Measurements from ENCODE around the gene GSTM4. TPM values are rescaled to one million over a fixed set of nuclear protein-coding genes. Genes with fewer than 3 reads are reported as not detected.

GSTM4 gene
- total RNA-seq, 6 experiments from 2014 or later, result 16.0 to 27.1 (median 24.8) TPM

DNA sequence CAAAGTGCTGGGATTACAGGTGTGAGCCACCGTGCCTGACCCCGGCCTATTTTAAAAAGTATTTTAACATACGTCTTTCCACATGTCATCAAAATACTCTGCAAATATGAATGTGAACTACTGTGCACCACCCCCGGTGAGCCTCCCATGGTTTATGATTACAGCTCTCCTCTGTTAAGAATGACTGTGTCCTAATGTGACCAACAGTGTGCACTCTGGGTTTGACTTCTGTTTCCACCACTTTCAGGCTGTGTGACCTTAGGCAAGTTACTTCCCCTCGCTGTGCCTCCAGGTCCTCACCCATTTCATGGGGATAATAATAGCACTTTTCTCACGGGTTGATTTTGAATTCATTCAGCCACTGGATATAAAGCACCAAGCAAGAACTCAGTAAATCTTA is 21.6 kb upstream of the GSTM4 start:
- Mint-ChIP-seq H3K27ac (peak overlapping the region; percentile 39; the same call in 1 of the 2 replicates), H3K9me3 (no peaks in the 10 kb centered on the region), H3K36me3 (ENCODE audit: low read depth) (peaks cover 19% of the 10 kb centered on the region), H3K4me1 (ENCODE audit: low read depth) (peaks cover 27% of the 10 kb centered on the region), H3K4me3 (no peak overlapping the region), H3K27me3 (ENCODE audit: insufficient read depth) (no peaks in the 10 kb centered on the region; the same call in none of the 2 replicates)
- no peak for DNase-seq
- TF ChIP-seq, protein P1, sequence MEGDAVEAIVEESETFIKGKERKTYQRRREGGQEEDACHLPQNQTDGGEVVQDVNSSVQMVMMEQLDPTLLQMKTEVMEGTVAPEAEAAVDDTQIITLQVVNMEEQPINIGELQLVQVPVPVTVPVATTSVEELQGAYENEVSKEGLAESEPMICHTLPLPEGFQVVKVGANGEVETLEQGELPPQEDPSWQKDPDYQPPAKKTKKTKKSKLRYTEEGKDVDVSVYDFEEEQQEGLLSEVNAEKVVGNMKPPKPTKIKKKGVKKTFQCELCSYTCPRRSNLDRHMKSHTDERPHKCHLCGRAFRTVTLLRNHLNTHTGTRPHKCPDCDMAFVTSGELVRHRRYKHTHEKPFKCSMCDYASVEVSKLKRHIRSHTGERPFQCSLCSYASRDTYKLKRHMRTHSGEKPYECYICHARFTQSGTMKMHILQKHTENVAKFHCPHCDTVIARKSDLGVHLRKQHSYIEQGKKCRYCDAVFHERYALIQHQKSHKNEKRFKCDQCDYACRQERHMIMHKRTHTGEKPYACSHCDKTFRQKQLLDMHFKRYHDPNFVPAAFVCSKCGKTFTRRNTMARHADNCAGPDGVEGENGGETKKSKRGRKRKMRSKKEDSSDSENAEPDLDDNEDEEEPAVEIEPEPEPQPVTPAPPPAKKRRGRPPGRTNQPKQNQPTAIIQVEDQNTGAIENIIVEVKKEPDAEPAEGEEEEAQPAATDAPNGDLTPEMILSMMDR (IDR thresholded peaks at IDR 0.05), result no peak

DNA sequence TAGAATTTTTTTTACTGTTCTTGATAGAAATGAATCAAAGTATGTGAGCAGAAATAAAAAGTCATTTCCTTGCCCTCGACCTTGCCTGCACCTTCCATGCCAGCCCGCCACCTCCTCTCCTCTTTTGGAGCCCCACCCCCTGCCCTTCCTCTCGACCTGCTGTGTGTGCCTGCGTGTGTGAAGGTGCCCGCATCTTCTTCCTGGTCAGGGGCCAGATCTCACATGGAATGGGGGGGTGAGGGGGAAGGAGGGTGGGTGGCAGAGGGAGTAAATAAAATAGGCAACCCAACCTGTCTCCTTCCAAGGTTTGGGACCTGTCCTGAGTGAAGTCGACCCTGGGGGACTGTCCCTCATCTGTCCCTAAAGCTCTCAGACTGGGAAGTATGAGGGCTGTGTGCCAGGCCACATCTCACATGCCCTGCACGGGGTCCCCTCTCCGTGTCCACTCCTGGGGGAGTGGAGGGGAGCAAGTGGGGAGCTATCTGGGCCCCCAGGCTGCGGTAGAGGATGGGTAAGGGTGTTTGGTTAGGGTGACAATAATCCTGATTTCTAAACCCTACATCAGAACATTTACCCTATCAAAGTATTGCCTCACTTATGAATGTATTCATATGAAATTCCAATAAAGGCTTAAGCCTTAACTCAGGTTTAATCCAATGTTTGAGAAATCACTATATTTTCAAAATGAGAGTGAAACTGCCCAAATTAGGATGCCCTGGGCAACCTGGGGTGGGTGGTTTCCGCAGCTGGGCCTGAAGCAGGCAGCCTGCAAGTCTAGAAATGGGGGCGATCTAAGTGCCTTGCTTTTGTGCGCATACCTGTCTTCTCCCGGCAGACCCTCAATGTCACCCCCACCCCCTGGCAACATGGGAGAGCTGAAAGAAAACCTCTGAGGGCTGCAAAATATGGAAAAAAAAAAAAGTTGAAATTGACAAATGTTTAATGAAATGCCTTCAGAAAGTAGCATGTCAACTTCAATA is 20.8 kb upstream of the GSTM4 start:
- Mint-ChIP-seq H3K36me3 (ENCODE audit: low read depth) (peaks cover 12% of the 10 kb centered on the region), H3K4me1 (ENCODE audit: low read depth) (peaks cover 29% of the 10 kb centered on the region), H3K9me3 (no peaks in the 10 kb centered on the region), H3K27ac (no peak overlapping the region; the same call in 1 of the 2 replicates), H3K4me3 (no peak overlapping the region), H3K27me3 (ENCODE audit: insufficient read depth) (no peaks in the 10 kb centered on the region; the same call in none of the 2 replicates)
- TF ChIP-seq, protein P1 (IDR thresholded peaks at IDR 0.05), result no peak
- DNase-seq, result no peak

DNA sequence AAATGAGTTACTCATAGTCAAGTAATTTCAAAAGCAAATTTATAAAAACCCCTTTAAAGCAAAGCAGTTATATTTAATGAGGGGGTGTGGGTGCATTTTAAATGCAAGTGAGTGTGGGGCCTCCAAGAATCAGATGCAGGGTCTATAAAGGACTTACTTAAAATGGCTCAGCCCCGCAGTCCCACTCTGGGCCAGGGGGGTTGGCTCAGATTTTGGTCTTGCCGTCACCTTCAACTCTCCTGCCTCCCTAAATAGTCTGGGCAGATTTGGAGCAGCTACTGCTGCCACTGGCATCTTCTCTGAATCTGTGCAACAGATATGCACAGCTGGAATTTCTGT is 20.1 kb upstream of the GSTM4 start:
- peak overlapping the region; percentile 83 for H3K27ac Mint-ChIP-seq
- TF ChIP-seq, protein P1 (IDR thresholded peaks at IDR 0.05), result no peak
- no peaks in the 10 kb centered on the region for H3K9me3 Mint-ChIP-seq

DNA sequence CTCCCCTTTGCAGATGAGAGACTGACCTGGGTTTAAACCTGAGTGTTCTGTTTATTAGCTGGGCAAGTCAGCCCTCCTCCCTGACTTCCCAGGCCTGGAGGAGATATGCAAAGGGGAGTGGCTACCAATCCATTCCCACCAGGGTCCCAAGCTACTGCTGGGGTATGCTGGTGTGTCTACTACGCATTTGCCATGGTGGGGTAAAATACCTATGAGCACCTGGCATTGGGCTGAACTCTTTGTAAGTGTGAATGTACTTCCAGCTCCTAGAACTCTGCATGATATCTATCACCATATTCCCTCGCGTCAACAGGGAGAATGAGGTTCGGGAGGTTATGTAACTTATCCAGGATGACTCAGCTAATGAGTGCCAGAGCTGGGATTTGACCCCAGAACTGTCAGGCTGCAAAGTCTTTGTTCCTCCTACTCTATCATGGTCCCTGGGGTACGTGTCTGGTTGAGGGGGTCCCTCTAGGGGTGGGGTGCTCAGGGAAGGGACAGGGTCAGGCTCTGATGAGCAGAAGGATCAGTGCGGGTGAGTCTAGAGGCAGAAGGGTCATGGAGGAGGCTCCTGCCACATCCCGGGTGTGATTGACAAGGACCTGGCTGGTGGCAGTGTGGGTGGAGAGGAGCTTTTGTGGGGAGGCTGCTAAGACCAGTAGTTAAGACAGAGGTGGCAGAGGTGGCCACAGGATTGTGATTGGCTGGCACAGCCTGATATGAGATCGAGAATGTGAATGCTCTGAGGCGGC is 19.5 kb upstream of the GSTM4 start:
- Mint-ChIP-seq H3K4me3 (peak overlapping the region; percentile 19), H3K4me1 (ENCODE audit: low read depth) (peaks cover 32% of the 10 kb centered on the region), H3K27me3 (ENCODE audit: insufficient read depth) (peaks cover 3% of the 10 kb centered on the region), H3K27ac (peak overlapping the region; percentile 83), H3K9me3 (no peaks in the 10 kb centered on the region), H3K36me3 (ENCODE audit: low read depth) (peaks cover 10% of the 10 kb centered on the region)
- peak; percentile 55 for DNase-seq
- TF ChIP-seq, protein P1 (IDR thresholded peaks at IDR 0.05), result no peak; the same call in 1 of the 2 replicates

More for the DNA sequence above, 20.1 kb upstream of the GSTM4 start:
- peak overlapping the region; percentile 19 for H3K4me3 Mint-ChIP-seq
- no peak for DNase-seq
- peaks cover 10% of the 10 kb centered on the region for H3K36me3 Mint-ChIP-seq (ENCODE audit: low read depth)
- H3K4me1 Mint-ChIP-seq (ENCODE audit: low read depth), result peaks cover 32% of the 10 kb centered on the region
- H3K27me3 Mint-ChIP-seq (ENCODE audit: insufficient read depth), result peaks cover 3% of the 10 kb centered on the region

DNA sequence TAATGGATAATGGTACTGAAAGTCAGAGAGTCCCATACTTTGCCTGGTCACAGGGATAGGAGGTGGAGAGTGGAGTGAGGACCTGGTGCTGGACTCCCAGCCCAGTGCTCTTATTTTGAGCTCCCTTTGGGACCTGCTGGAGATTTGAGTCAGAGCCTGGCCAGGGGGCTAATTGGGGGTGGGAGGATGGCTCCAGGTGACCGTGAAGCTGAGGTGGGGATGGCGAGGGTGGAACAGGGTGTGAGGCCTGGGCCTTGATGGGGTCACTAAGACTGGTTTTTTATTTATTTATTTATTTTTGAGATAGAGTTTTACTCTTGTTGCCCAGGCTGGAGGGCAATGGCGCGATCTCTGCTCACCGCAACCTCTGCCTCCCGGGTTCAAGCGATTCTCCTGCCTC is 18.5 kb upstream of the GSTM4 start:
- H3K9me3 Mint-ChIP-seq, result no peaks in the 10 kb centered on the region
- H3K4me3 Mint-ChIP-seq, result no peak overlapping the region
- H3K4me1 Mint-ChIP-seq (ENCODE audit: low read depth), result peaks cover 33% of the 10 kb centered on the region
- no peak for DNase-seq
- H3K36me3 Mint-ChIP-seq (ENCODE audit: low read depth), result peaks cover 5% of the 10 kb centered on the region; the same call in 1 of the 2 replicates
- H3K27me3 Mint-ChIP-seq (ENCODE audit: insufficient read depth), result peaks cover 3% of the 10 kb centered on the region
- peak overlapping the region; percentile 33; the same call in 1 of the 2 replicates for H3K27ac Mint-ChIP-seq
- TF ChIP-seq, protein P1 (IDR thresholded peaks at IDR 0.05), result no peak

Data from HFFc6 (cell line).